ENCODE measurements around the gene GPC4. TPM values are rescaled to one million over a fixed set of nuclear protein-coding genes. Genes with fewer than 3 reads are reported as not detected.

Gene GPC4
- total and polyA plus RNA-seq, 9 of the 15 experiments (the other 6 are each of a cell fraction or from before 2014, with no cell fraction given): 0.11 TPM; not detected in 8

- no peak overlapping the region for H3K9ac ChIP-seq (ENCODE audit: insufficient read depth in 1 of 2, low read depth in 2 of 2, low read length in 2 of 2)
- ChIA-PET POLR2A (no interaction called here), CTCF (ENCODE audit: low intra/inter-chr PET ratio) (no interaction called here)
- no peaks in the 10 kb centered on the region for H3K9me1 ChIP-seq (ENCODE audit: control insufficient read depth, insufficient read depth, low read length)
- 0% methylated on average over 1 of the region's 1 CpG for WGBS (ENCODE audit: insufficient coverage, low coverage, missing lambda C conversion rate)
- no peak overlapping the region for H3K4me3 ChIP-seq
- H3K36me3 ChIP-seq (ENCODE audit: control insufficient read depth, insufficient read depth, low read length): no peaks in the 10 kb centered on the region
- H3K4me1 ChIP-seq (replicated peaks in 1 of 2; ENCODE audit: control insufficient read depth in 2 of 2, insufficient read depth in 2 of 2, low read length in 2 of 2): no peaks in the 10 kb centered on the region
- in situ Hi-C loops (cut with MboI) (no loop called here), intact Hi-C loops (cut with micrococcal nuclease) (no loop called here)
- no peak overlapping the region for H3K4me2 ChIP-seq (ENCODE audit: insufficient read depth, low read length)
- no peaks in the 10 kb centered on the region for H3K79me2 ChIP-seq (ENCODE audit: control insufficient read depth, insufficient read depth, low read length)
- H3K27me3 ChIP-seq (ENCODE audit: control insufficient read depth in 2 of 2, insufficient read depth in 2 of 2, low read length in 2 of 2): no peaks in the 10 kb centered on the region
- H3K27ac ChIP-seq (ENCODE audit: extremely low read depth, low read depth, low read length): no peak overlapping the region
- ATAC-seq (no peak), DNase-seq (ENCODE audit: extremely low read depth in 1 of 4, low spot score in 3 of 4) (no peak), FAIRE-seq (no peak)
- H2AFZ ChIP-seq (ENCODE audit: low read depth, low read length): no peak overlapping the region
- TF ChIP-seq ZFP36 (IDR thresholded peaks at IDR 0.05; ENCODE audit: low read depth, low read length, partially characterized antibody): no peak
- no peak for TF ChIP-seq HEY1 (CRISPR knock-in tag; IDR thresholded peaks at IDR 0.05; ENCODE audit: borderline replicate concordance)
- no peak for TF ChIP-seq SMARCE1 (IDR thresholded peaks at IDR 0.05)
- no peak for TF ChIP-seq ZBTB49 (CRISPR knock-in tag; IDR thresholded peaks at IDR 0.05; ENCODE audit: borderline replicate concordance)
- no peak for TF ChIP-seq ERF (CRISPR knock-in tag; IDR thresholded peaks at IDR 0.05)
- no peak for TF ChIP-seq NR4A1 (CRISPR knock-in tag; IDR thresholded peaks at IDR 0.05)
- TF ChIP-seq NR4A1 (tag; IDR thresholded peaks at IDR 0.05): no peak
- TF ChIP-seq GTF2A2 (tag; IDR thresholded peaks at IDR 0.05): no peak
- TF ChIP-seq ZNF184 (CRISPR knock-in tag; IDR thresholded peaks at IDR 0.05): no peak
- no peak for TF ChIP-seq NCOA6 (IDR thresholded peaks at IDR 0.05)
- TF ChIP-seq CEBPG (CRISPR knock-in tag; IDR thresholded peaks at IDR 0.05): no peak
- no peak for TF ChIP-seq CEBPG (tag; conservative IDR thresholded peaks at IDR 0.05 in 1 of 2, IDR thresholded peaks at IDR 0.05 in 1 of 2)
- no peak for TF ChIP-seq TRIM28 (IDR thresholded peaks at IDR 0.05)
- TF ChIP-seq POLR2G (IDR thresholded peaks at IDR 0.05; ENCODE audit: low read depth, low read length): no peak
- TF ChIP-seq ZNF778 (CRISPR knock-in tag; IDR thresholded peaks at IDR 0.05): no peak
- no peak for TF ChIP-seq ZNF124 (CRISPR knock-in tag; IDR thresholded peaks at IDR 0.05)
- no peak for TF ChIP-seq MECOM (CRISPR knock-in tag; IDR thresholded peaks at IDR 0.05)
- TF ChIP-seq SP2 (IDR thresholded peaks at IDR 0.05; ENCODE audit: extremely low read depth, low read depth, low read length, poor library complexity, severe bottlenecking): no peak
- TF ChIP-seq FOSL1 (tag; conservative IDR thresholded peaks at IDR 0.05): no peak
- no TSS peak for BruUV-seq (replicated peaks)
- no peaks in the 10 kb centered on the region for H3K9me3 ChIP-seq (replicated peaks; ENCODE audit: control insufficient read depth, insufficient read depth, low read depth, low read length)
- H4K20me1 ChIP-seq (replicated peaks; ENCODE audit: control insufficient read depth, insufficient read depth, low read length): no peaks in the 10 kb centered on the region
These were observed 50.4 kb downstream of the GPC4 start for GRCh38 chrX:133364865-133365264.

All from K562 (cell line).